Measurements from ENCODE around the gene EXOSC10. TPM values are rescaled to one million over a fixed set of nuclear protein-coding genes. Genes with fewer than 3 reads are reported as not detected.

The EXOSC10 gene
- total RNA-seq, 1 experiment from 2014 or later, result 50.8 TPM

DNA sequence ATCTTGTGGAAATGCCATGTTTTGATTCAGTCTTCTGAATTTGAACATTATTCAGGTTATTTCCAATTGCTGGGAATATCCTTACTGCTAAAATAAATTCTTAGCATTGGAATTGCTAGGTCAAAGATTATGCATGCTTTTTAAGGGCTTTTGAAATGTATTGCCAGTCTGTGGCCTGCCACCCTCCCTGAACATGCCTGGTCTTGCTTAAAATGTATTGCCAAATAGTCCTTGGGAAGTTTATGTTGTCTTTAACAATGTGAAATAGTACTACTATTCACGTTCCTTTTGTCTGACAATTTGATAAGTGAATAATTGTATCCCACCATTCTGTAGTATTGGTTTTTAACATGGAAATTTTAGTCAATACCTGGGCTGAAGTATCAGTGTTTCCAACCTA is 73.6 kb downstream of the EXOSC10 start:
- Mint-ChIP-seq H3K27ac (ENCODE audit: unreplicated experiment) (no peak overlapping the region), H3K36me3 (ENCODE audit: insufficient read depth, unreplicated experiment) (peaks cover 39% of the 10 kb centered on the region), H3K4me3 (ENCODE audit: low read depth, unreplicated experiment) (no peak overlapping the region), H3K4me1 (ENCODE audit: low read depth, unreplicated experiment) (no peaks in the 10 kb centered on the region), H3K27me3 (ENCODE audit: unreplicated experiment) (no peaks in the 10 kb centered on the region), H3K9me3 (ENCODE audit: low read depth, unreplicated experiment) (no peaks in the 10 kb centered on the region)
- BruUV-seq (replicated peaks), result no TSS peak
- CTCF ChIA-PET, result no interaction called here
- DNase-seq, result no peak
- intact Hi-C loops (cut with micrococcal nuclease; ENCODE audit: unreplicated experiment), result no loop called here
- TF ChIP-seq CTCF (IDR thresholded peaks at IDR 0.05; ENCODE audit: unreplicated experiment), result no peak

DNA sequence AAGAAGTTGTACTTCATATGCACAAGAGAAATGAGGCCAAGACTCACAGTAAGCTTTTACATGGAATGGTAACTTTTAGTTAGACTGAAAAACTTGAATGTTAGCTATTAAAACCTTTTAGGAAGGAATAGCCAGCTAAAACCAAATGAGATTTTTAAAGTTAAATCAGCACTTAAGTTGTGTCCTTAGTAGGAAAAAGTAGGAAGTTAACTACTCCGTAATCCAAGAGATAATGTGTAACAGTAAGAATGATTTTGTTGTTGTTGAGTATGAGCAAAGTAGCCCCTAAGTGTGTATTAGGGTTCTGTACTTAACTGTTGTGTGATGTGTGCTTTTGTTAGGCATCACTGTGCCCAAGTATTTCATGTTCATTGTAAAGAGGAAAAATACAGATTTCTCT is 74.1 kb downstream of the EXOSC10 start:
- no TSS peak for BruUV-seq (replicated peaks)
- H3K27me3 Mint-ChIP-seq (ENCODE audit: unreplicated experiment), result no peaks in the 10 kb centered on the region
- no peak overlapping the region for H3K4me3 Mint-ChIP-seq (ENCODE audit: low read depth, unreplicated experiment)
- intact Hi-C loops (cut with micrococcal nuclease; ENCODE audit: unreplicated experiment), result no loop called here
- no peaks in the 10 kb centered on the region for H3K4me1 Mint-ChIP-seq (ENCODE audit: low read depth, unreplicated experiment)
- peaks cover 35% of the 10 kb centered on the region for H3K36me3 Mint-ChIP-seq (ENCODE audit: insufficient read depth, unreplicated experiment)
- H3K9me3 Mint-ChIP-seq (ENCODE audit: low read depth, unreplicated experiment), result no peaks in the 10 kb centered on the region
- no peak for DNase-seq
- TF ChIP-seq CTCF (IDR thresholded peaks at IDR 0.05; ENCODE audit: unreplicated experiment), result no peak
- H3K27ac Mint-ChIP-seq (ENCODE audit: unreplicated experiment), result no peak overlapping the region
- CTCF ChIA-PET, result no interaction called here

DNA sequence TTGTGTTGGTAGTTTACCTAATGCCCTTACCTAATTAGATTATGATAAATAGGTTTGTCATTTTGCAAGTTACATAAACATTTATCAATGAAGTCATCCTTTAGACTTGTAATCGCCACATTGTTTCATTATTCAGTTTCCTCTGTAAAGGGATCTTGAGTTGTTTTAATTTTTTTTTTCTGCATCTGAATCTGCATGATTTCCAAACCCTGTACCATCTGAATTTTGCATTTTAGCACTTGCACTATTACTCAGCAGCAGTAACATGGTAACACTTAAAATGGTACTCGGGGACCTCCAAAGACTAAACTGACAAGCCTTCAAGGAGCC is 74.8 kb downstream of the EXOSC10 start:
- BruUV-seq (replicated peaks), result no TSS peak
- Mint-ChIP-seq H3K4me3 (ENCODE audit: low read depth, unreplicated experiment) (no peak overlapping the region), H3K9me3 (ENCODE audit: low read depth, unreplicated experiment) (no peaks in the 10 kb centered on the region), H3K27me3 (ENCODE audit: unreplicated experiment) (no peaks in the 10 kb centered on the region), H3K4me1 (ENCODE audit: low read depth, unreplicated experiment) (no peaks in the 10 kb centered on the region), H3K36me3 (ENCODE audit: insufficient read depth, unreplicated experiment) (peaks cover 41% of the 10 kb centered on the region), H3K27ac (ENCODE audit: unreplicated experiment) (no peak overlapping the region)
- intact Hi-C loops (cut with micrococcal nuclease; ENCODE audit: unreplicated experiment), result no loop called here
- no peak for DNase-seq
- no peak for TF ChIP-seq CTCF (IDR thresholded peaks at IDR 0.05; ENCODE audit: unreplicated experiment)
- CTCF ChIA-PET, result interaction anchor here (0.6 kb wide), 1 partner anchor 11 kb away, joined by 4 read pairs; no protein-coding TSS in a partner anchor

DNA sequence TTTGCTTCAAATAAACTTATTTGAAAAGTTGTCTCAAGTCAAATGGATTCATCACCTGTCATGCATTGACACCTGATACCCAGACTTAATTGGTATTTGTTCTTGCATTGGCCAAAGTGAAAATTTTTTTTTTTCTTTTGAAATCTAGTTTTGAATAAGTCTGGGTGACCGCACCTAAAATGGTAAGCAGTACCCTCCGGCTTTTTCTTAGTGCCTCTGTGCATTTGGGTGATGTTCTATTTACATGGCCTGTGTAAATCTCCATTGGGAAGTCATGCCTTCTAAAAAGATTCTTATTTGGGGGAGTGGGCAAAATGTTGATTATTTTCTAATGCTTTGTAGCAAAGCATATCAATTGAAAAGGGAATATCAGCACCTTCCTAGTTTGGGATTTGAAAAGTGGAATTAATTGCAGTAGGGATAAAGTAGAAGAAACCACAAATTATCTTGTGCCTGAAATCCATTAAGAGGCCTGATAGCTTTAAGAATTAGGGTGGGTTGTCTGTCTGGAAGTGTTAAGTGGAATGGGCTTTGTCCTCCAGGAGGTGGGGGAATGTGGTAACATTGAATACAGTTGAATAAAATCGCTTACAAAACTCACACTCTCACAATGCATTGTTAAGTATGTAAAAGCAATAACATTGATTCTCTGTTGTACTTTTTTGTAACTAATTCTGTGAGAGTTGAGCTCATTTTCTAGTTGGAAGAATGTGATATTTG is 75.4 kb downstream of the EXOSC10 start:
- peaks cover 41% of the 10 kb centered on the region for H3K36me3 Mint-ChIP-seq (ENCODE audit: insufficient read depth, unreplicated experiment)
- H3K9me3 Mint-ChIP-seq (ENCODE audit: low read depth, unreplicated experiment), result no peaks in the 10 kb centered on the region
- CTCF ChIA-PET, result interaction anchor here (0.6 kb wide), 1 partner anchor 12 kb away, joined by 4 read pairs; no protein-coding TSS in a partner anchor
- no peak for TF ChIP-seq CTCF (IDR thresholded peaks at IDR 0.05; ENCODE audit: unreplicated experiment)
- BruUV-seq (replicated peaks), result no TSS peak
- H3K27ac Mint-ChIP-seq (ENCODE audit: unreplicated experiment), result no peak overlapping the region
- no peaks in the 10 kb centered on the region for H3K27me3 Mint-ChIP-seq (ENCODE audit: unreplicated experiment)
- no peak for DNase-seq
- intact Hi-C loops (cut with micrococcal nuclease; ENCODE audit: unreplicated experiment), result no loop called here
- H3K4me3 Mint-ChIP-seq (ENCODE audit: low read depth, unreplicated experiment), result no peak overlapping the region
- no peaks in the 10 kb centered on the region for H3K4me1 Mint-ChIP-seq (ENCODE audit: low read depth, unreplicated experiment)
